GM19025 (cell line): ENCODE data around the gene DUSP12.
"Not testable (repeated sequence)": the region's sequence is repeated elsewhere in the genome, so short reads cannot be mapped to it uniquely, and the experiment has no call there.

Experiments
- ATAC-seq: cut with Tn5 transposase; IDR thresholded peaks from one replicate; pipeline ENCODE4 v1.9.1; 2021; ENCODE audit warnings: mild to moderate bottlenecking, low read depth, moderate library complexity; ENCODE audit not compliant: unreplicated experiment

Gene DUSP12

GRCh38 chr1:161768461-161768860 lies 18.9 kb downstream of the DUSP12 start:
- no peak for ATAC-seq

GRCh38 chr1:161768986-161769672 lies 19.5 kb downstream of the DUSP12 start:
- no peak for ATAC-seq

GRCh38 chr1:161769673-161770045 lies 20.1 kb downstream of the DUSP12 start:
- not testable (repeated sequence) for ATAC-seq

- ATAC-seq = no peak
Observed at GRCh38 chr1:161770250-161770649, 20.7 kb downstream of the DUSP12 start.

- no peak for ATAC-seq
Observed at GRCh38 chr1:161771161-161771560, 21.6 kb downstream of the DUSP12 start.

- ATAC-seq = no peak
Observed at GRCh38 chr1:161771973-161772372, 22.4 kb downstream of the DUSP12 start.

- ATAC-seq = no peak
Observed at GRCh38 chr1:161772397-161772796, 22.8 kb downstream of the DUSP12 start.

- ATAC-seq = no peak
Observed at GRCh38 chr1:161773791-161774190, 24.2 kb downstream of the DUSP12 start.

- ATAC-seq = no peak
Observed at GRCh38 chr1:161777261-161777660, 27.7 kb downstream of the DUSP12 start.

GRCh38 chr1:161778522-161778921 lies 28.9 kb downstream of the DUSP12 start:
- ATAC-seq = no peak

- no peak for ATAC-seq
Observed at GRCh38 chr1:161779393-161779792, 29.8 kb downstream of the DUSP12 start.

GRCh38 chr1:161781995-161782394 lies 32.4 kb downstream of the DUSP12 start:
- ATAC-seq = no peak

- ATAC-seq = no peak
Observed at GRCh38 chr1:161782886-161783285, 33.3 kb downstream of the DUSP12 start.

GRCh38 chr1:161784968-161785367 lies 35.4 kb downstream of the DUSP12 start:
- no peak for ATAC-seq

- ATAC-seq = no peak
Observed at GRCh38 chr1:161787355-161787754, 37.8 kb downstream of the DUSP12 start.

GRCh38 chr1:161790587-161791317 lies 41.2 kb downstream of the DUSP12 start:
- no peak for ATAC-seq

- ATAC-seq = no peak
Observed at GRCh38 chr1:161791904-161792655, 42.5 kb downstream of the DUSP12 start.

- ATAC-seq = no peak
Observed at GRCh38 chr1:161792740-161793139, 43.2 kb downstream of the DUSP12 start.

GRCh38 chr1:161799792-161800191 lies 50.2 kb downstream of the DUSP12 start:
- ATAC-seq = no peak

GRCh38 chr1:161801955-161802354 lies 52.4 kb downstream of the DUSP12 start:
- no peak for ATAC-seq

GRCh38 chr1:161803181-161803580 lies 53.6 kb downstream of the DUSP12 start:
- ATAC-seq = no peak
